Measurements from ENCODE around the gene HECW1. TPM values are rescaled to one million over a fixed set of nuclear protein-coding genes. Genes with fewer than 3 reads are reported as not detected.

Gene HECW1
- total RNA-seq, 3 donors from 2014 or later: 0.76 to 1.6 (median 1.2) TPM

DNA sequence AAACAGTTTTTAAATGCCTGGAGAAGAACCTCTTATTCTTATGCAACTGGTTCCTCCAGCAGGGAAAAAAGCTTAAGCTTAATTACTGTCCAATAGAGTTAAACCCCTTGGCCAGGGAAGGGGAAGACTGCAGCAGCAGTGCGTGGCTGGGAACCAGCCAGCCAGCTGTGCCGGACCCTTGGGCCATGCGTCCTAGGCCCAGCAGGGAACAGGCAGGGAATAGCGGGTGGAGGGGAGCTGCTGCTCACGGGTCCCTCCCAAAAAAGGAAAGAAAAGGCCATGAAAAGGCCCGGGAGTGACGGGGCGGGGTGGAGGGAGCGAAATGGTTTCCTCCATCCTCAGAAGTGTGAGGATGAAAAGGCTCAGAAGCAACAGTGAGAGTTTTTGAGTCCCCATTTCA is 35.2 kb upstream of the HECW1 start:
- H3K9me3 ChIP-seq: no peaks in the 10 kb centered on the region
- no peak for TF ChIP-seq CTCF (IDR thresholded peaks at IDR 0.05)
- no peak overlapping the region for H3K4me3 ChIP-seq
- H3K4me1 ChIP-seq (ENCODE audit: low read depth): no peaks in the 10 kb centered on the region
- intact Hi-C loops (cut with DNase I, micrococcal nuclease): no loop called here
- ATAC-seq (no peak), DNase-seq (no peak)
- no peaks in the 10 kb centered on the region for H3K36me3 ChIP-seq (ENCODE audit: low read depth)

GRCh38 chr7:43077732-43078391 is 34.6 kb upstream of the HECW1 start:
- DNase-seq (no peak), ATAC-seq (no peak)
- no peaks in the 10 kb centered on the region for H3K9me3 ChIP-seq
- TF ChIP-seq CTCF (IDR thresholded peaks at IDR 0.05): no peak
- H3K4me3 ChIP-seq: no peak overlapping the region
- intact Hi-C loops (cut with DNase I, micrococcal nuclease): no loop called here
- no peaks in the 10 kb centered on the region for H3K36me3 ChIP-seq (ENCODE audit: low read depth)
- no peaks in the 10 kb centered on the region for H3K4me1 ChIP-seq (ENCODE audit: low read depth)

- DNase-seq (no peak), ATAC-seq (no peak)
- no peaks in the 10 kb centered on the region for H3K4me1 ChIP-seq (ENCODE audit: low read depth)
- H3K36me3 ChIP-seq (ENCODE audit: low read depth): no peaks in the 10 kb centered on the region
- intact Hi-C loops (cut with DNase I, micrococcal nuclease): no loop called here
- TF ChIP-seq CTCF (IDR thresholded peaks at IDR 0.05): no peak
- H3K4me3 ChIP-seq: no peak overlapping the region
- no peaks in the 10 kb centered on the region for H3K9me3 ChIP-seq
Measured at GRCh38 chr7:43078794-43079193, 33.7 kb upstream of the HECW1 start.

DNA sequence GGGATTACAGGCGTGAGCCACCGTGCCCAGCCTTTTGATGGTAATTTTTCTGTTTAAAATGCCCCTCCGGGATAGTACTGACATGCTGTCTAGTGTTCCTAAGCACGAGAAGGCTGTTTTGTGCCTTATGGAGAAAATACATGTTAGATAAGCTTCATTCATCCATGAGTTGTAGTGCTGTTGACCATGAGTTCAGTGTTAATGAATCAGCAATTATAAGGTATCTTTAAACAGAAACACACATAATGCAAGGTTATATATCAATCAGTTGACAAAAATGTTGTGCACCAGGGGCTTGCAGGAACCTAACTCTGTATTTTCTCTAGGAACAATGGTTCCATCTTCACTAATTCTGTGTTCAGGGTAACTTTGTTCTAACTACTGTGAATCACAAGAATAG is 30.8 kb upstream of the HECW1 start:
- no peak overlapping the region for H3K4me3 ChIP-seq
- no peaks in the 10 kb centered on the region for H3K4me1 ChIP-seq (ENCODE audit: low read depth)
- DNase-seq (no peak), ATAC-seq (no peak)
- H3K36me3 ChIP-seq (ENCODE audit: low read depth): no peaks in the 10 kb centered on the region
- no peak for TF ChIP-seq CTCF (IDR thresholded peaks at IDR 0.05)
- no peaks in the 10 kb centered on the region for H3K9me3 ChIP-seq
- intact Hi-C loops (cut with DNase I, micrococcal nuclease): no loop called here

DNA sequence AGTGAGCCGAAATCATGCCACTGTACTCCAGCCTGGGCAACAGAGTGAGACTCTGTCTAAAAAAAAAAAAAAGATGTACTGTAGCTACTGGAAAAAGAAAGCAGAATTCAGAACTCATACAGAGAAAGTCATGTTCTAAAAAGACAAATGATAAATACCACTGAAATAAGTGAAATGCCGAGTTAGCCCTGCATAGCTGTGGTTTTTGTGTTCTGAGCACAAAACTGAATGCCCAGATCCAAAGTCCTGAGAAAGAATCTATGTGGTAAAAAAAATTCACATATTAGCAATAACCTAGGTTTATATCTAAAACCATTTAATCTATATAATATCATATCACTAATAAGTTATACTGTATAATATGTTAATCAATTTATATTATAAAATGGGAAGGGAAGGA is 29.3 kb upstream of the HECW1 start:
- H3K36me3 ChIP-seq (ENCODE audit: low read depth): no peaks in the 10 kb centered on the region
- H3K4me3 ChIP-seq: no peak overlapping the region
- DNase-seq (no peak), ATAC-seq (no peak)
- H3K4me1 ChIP-seq (ENCODE audit: low read depth): no peaks in the 10 kb centered on the region
- H3K9me3 ChIP-seq: no peaks in the 10 kb centered on the region
- intact Hi-C loops (cut with DNase I, micrococcal nuclease): no loop called here
- TF ChIP-seq CTCF (IDR thresholded peaks at IDR 0.05): no peak

DNA sequence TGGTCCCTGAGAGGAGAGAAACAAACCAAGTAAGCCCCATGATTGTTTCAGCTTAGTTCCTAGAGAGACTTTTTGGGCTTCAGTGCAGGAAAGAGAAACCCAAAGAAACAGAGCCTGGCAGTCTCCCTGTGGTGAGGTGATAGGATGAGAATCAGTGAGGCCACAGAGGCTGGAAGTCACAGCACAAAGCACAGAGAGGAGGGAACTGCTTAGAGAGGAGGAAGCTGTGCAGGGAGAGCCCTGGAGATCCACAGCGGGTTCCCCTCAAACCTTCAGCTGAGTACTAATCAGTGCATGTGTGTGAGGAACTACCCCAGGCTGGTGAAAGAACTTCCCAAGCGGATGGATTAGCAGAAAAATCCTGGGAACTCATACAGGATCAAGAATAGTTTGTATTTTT is 27.4 kb upstream of the HECW1 start:
- no peaks in the 10 kb centered on the region for H3K36me3 ChIP-seq (ENCODE audit: low read depth)
- H3K4me3 ChIP-seq: no peak overlapping the region
- no peaks in the 10 kb centered on the region for H3K4me1 ChIP-seq (ENCODE audit: low read depth)
- ATAC-seq: no peak
- no peak for DNase-seq
- intact Hi-C loops (cut with DNase I, micrococcal nuclease): no loop called here
- no peak for TF ChIP-seq CTCF (IDR thresholded peaks at IDR 0.05)
- H3K9me3 ChIP-seq: no peaks in the 10 kb centered on the region
